Neural cell (in vitro differentiated cells): ENCODE data around the gene INTU. TPM values are rescaled to one million over a fixed set of nuclear protein-coding genes. Genes with fewer than 3 reads are reported as not detected.
A peak's percentile ranks its signal among the peaks of the same experiment; 100 is the strongest.

Source experiments
- H2AFZ ChIP-seq: fragments of 200-600, 300-800 bp; sonication (generic), shearing (Covaris generic); 2 replicates; pipeline ENCODE4 v1.6.0; 2014; ENCODE audit warnings: low read depth, mild to moderate bottlenecking, antibody characterized with exemption, low read length, moderate library complexity
- H3F3A ChIP-seq: fragments of 200-600 bp; shearing (Covaris generic); 2 replicates; pipeline ENCODE4 v1.6.1; 2016; ENCODE audit warnings: mild to moderate bottlenecking, moderate library complexity, mixed read lengths, antibody characterized with exemption, low read length; ENCODE audit not compliant: insufficient read depth, poor library complexity, severe bottlenecking
- H3K27ac ChIP-seq: fragments of 200-600, 300-800 bp; sonication (generic), shearing (Covaris generic); 2 replicates; pipeline ENCODE4 v1.5.1; 2014; ENCODE audit warnings: mild to moderate bottlenecking, low read length, moderate library complexity
- H3K27me3 ChIP-seq: fragments of 300-800, 200-600 bp; sonication (generic), shearing (Covaris generic); 2 replicates; pipeline ENCODE4 v1.6.0; 2014; ENCODE audit warnings: mild to moderate bottlenecking, low read depth, low read length, moderate library complexity; ENCODE audit not compliant: insufficient read depth
- H3K36me3 ChIP-seq: fragments of 300-800, 200-600 bp; sonication (generic), shearing (Covaris generic); 2 replicates; pipeline ENCODE4 v1.5.1; 2014; ENCODE audit warnings: mild to moderate bottlenecking, antibody characterized with exemption, low read length, moderate library complexity; ENCODE audit not compliant: insufficient read depth
- H3K4me2 ChIP-seq: fragments of 300-800, 200-600 bp; sonication (generic), shearing (Covaris generic); 2 replicates; pipeline ENCODE4 v1.6.0; 2014; ENCODE audit warnings: mild to moderate bottlenecking, low read length
- H3K4me3 ChIP-seq: fragments of 300-800, 200-600 bp; sonication (generic), shearing (Covaris generic); 2 replicates; pipeline ENCODE4 v1.5.1; 2014; ENCODE audit warnings: mild to moderate bottlenecking, low read length, moderate library complexity
- H3K79me2 ChIP-seq: fragments of 200-600 bp; shearing (Covaris generic); replicated peaks from 2 replicates; pipeline ENCODE4 v1.6.0; 2014; ENCODE audit warnings: mild to moderate bottlenecking, low read length, moderate library complexity; ENCODE audit not compliant: insufficient read depth
- H3K9ac ChIP-seq: fragments of 300-800, 200-600 bp; sonication (generic), shearing (Covaris generic); 2 replicates; pipeline ENCODE4 v1.6.1; 2016; ENCODE audit warnings: mild to moderate bottlenecking, low read length, mixed read lengths
- H3K9me2 ChIP-seq: fragments of 200-600 bp; shearing (Covaris generic); 2 replicates; pipeline ENCODE4 v1.6.1; 2016; ENCODE audit warnings: mild to moderate bottlenecking, low read length, mixed read lengths; ENCODE audit not compliant: insufficient read depth
- H3K9me3 ChIP-seq: fragments of 200-600, 300-800 bp; sonication (generic), shearing (Covaris generic); 2 replicates; pipeline ENCODE4 v1.6.1; 2016; ENCODE audit warnings: mild to moderate bottlenecking, mixed run types, low read length, moderate library complexity, mixed read lengths
- H4K20me1 ChIP-seq: fragments of 200-600 bp; shearing (Covaris generic); 2 replicates; pipeline ENCODE4 v1.6.1; 2016; ENCODE audit warnings: mild to moderate bottlenecking, mixed run types; ENCODE audit not compliant: insufficient read depth
- CTCF ChIP-seq: fragments of 450-650 bp; IDR thresholded peaks from 2 replicates; pipeline ENCODE4 v1.5.1; 2014; ENCODE audit warnings: antibody characterized with exemption, mild to moderate bottlenecking, moderate library complexity; ENCODE audit not compliant: poor library complexity, severe bottlenecking
- EP300 ChIP-seq: fragments of 450-650 bp; conservative IDR thresholded peaks from 2 replicates; pipeline ENCODE4 v1.6.1; 2014; ENCODE audit warnings: antibody characterized with exemption, mild to moderate bottlenecking, moderate library complexity; ENCODE audit not compliant: poor library complexity, severe bottlenecking
- EZH2 ChIP-seq: fragments of 200-600, 300-800 bp; shearing (Covaris generic), sonication (generic); IDR thresholded peaks from 2 replicates; pipeline ENCODE4 v1.6.1; 2014; ENCODE audit warnings: antibody characterized with exemption, low read length, borderline replicate concordance, mild to moderate bottlenecking; ENCODE audit not compliant: insufficient read depth, poor library complexity, severe bottlenecking
- MXI1 ChIP-seq: fragments of 450-650 bp; conservative IDR thresholded peaks from 2 replicates; pipeline ENCODE4 v1.6.1; 2014; ENCODE audit warnings: antibody characterized with exemption, mild to moderate bottlenecking; ENCODE audit not compliant: poor library complexity, severe bottlenecking
- POLR2AphosphoS5 ChIP-seq: IDR thresholded peaks from 2 replicates; pipeline ENCODE4 v1.6.1; 2012
- RAD21 ChIP-seq: fragments of 450-650 bp; conservative IDR thresholded peaks from 2 replicates; pipeline ENCODE4 v1.6.1; 2014; ENCODE audit warnings: antibody characterized with exemption, mild to moderate bottlenecking, moderate library complexity
- polyA plus RNA-seq: library from polyadenylated mRNA; depleted of rRNA; stranded (reverse); fragments of >200 nt; gene quantifications from 2 replicates; pipeline ENCODE4 v1.2.3, GENCODE V29; 2014
- TF ChIP-seq, protein P1 (sequence below): IDR thresholded peaks from 2 replicates; pipeline ENCODE4 v1.6.1; 2012; ENCODE audit warnings: borderline replicate concordance

The INTU gene
- polyA plus RNA-seq, 1 donor from 2014 or later, result 15.7 TPM

DNA sequence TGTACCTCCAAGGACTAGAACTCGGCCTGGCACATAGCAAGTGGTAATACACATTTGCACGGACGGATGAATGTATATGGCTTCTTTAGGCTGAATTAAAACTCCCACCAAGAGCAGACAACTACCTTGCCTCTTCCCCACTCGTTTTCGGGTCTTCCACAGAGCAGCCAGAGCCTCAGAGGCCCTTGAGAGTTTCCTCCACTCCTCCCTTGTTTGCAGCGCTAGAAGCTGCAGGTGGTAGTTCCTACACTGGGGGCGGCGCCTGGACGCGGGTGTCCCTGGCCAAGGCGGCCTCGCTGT, 10.2 kb upstream of the INTU start:
- Histone ChIP-seq H3K36me3 (no peaks in the 10 kb centered on the region), H3K27me3 (peaks cover 17% of the 10 kb centered on the region), H2AFZ (no peak overlapping the region), H3K9me2 (no peaks in the 10 kb centered on the region), H3K4me3 (peak overlapping the region; percentile 74), H3F3A (peaks cover 5% of the 10 kb centered on the region), H3K79me2 (peaks cover 46% of the 10 kb centered on the region), H3K4me2 (no peak overlapping the region), H3K9ac (peak overlapping the region; percentile 43), H3K27ac (no peak overlapping the region), H3K9me3 (no peaks in the 10 kb centered on the region), H4K20me1 (no peaks in the 10 kb centered on the region)
- TF ChIP-seq EZH2, result no peak
- no peak for TF ChIP-seq MXI1
- TF ChIP-seq, protein P1, sequence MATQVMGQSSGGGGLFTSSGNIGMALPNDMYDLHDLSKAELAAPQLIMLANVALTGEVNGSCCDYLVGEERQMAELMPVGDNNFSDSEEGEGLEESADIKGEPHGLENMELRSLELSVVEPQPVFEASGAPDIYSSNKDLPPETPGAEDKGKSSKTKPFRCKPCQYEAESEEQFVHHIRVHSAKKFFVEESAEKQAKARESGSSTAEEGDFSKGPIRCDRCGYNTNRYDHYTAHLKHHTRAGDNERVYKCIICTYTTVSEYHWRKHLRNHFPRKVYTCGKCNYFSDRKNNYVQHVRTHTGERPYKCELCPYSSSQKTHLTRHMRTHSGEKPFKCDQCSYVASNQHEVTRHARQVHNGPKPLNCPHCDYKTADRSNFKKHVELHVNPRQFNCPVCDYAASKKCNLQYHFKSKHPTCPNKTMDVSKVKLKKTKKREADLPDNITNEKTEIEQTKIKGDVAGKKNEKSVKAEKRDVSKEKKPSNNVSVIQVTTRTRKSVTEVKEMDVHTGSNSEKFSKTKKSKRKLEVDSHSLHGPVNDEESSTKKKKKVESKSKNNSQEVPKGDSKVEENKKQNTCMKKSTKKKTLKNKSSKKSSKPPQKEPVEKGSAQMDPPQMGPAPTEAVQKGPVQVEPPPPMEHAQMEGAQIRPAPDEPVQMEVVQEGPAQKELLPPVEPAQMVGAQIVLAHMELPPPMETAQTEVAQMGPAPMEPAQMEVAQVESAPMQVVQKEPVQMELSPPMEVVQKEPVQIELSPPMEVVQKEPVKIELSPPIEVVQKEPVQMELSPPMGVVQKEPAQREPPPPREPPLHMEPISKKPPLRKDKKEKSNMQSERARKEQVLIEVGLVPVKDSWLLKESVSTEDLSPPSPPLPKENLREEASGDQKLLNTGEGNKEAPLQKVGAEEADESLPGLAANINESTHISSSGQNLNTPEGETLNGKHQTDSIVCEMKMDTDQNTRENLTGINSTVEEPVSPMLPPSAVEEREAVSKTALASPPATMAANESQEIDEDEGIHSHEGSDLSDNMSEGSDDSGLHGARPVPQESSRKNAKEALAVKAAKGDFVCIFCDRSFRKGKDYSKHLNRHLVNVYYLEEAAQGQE, result no peak
- no peak for TF ChIP-seq RAD21
- TF ChIP-seq EP300, result no peak

DNA sequence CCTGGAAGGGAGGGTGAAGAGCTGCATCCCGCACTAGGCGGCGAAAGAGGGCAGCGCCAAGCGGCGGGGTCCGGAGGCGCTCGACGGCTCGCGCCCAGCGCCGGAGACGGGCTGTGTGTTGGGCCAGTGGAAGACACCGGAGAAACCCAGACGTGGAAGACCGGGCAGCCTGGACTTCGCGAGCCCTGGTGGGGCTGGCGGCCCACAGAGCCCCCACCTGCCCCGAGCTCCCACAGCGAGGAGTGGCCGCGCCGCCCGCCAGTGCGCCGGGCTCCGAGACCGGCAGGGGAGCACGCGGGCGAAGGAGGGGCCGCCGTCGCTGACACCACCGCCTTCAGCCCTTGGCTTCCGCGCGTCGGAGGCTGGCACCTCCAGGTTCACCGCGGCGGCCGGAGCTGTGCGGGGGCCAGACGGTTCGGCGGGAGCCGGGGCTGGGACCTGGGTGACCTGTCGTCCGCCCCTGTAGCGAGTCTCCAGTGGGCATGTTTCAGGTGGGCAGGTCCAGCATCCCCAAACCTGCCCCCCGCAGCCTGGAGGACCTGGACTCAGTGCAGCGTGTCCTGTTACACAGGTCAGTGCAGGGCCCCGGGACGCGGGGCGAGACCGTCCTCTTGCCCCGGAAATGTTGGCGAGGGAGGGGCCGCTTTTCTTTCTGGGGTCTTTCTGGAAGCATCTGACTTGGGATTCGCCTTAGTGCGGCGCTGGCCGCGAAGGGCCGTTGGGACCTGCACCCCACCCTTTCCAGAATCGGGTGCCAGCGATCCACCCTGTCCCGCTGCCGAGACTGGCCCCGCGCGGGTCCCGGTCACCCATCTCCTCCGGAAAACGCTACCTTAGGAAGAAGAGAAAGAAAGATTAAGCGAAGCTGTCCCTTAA, 9.6 kb upstream of the INTU start:
- Histone ChIP-seq H3K4me2 (peak overlapping the region; percentile 18), H3K9me2 (no peaks in the 10 kb centered on the region), H3F3A (peaks cover 5% of the 10 kb centered on the region), H3K27ac (no peak overlapping the region), H3K9me3 (no peaks in the 10 kb centered on the region), H4K20me1 (no peaks in the 10 kb centered on the region), H3K27me3 (peaks cover 17% of the 10 kb centered on the region), H3K4me3 (peak overlapping the region; percentile 74), H2AFZ (peak overlapping the region; percentile 15), H3K36me3 (no peaks in the 10 kb centered on the region), H3K9ac (peak overlapping the region; percentile 43), H3K79me2 (peaks cover 51% of the 10 kb centered on the region)
- no peak for TF ChIP-seq POLR2AphosphoS5
- TF ChIP-seq MXI1, result peak; percentile 43
- TF ChIP-seq CTCF, result peak; percentile 56

GRCh38 chr4:127623797-127624083, 9.0 kb upstream of the INTU start:
- peaks cover 5% of the 10 kb centered on the region for H3F3A ChIP-seq
- H2AFZ ChIP-seq, result peak overlapping the region; percentile 15
- H3K9ac ChIP-seq, result no peak overlapping the region
- H3K4me2 ChIP-seq, result peak overlapping the region; percentile 50
- no peak overlapping the region for H3K27ac ChIP-seq
- TF ChIP-seq RAD21, result no peak
- H3K9me3 ChIP-seq, result no peaks in the 10 kb centered on the region
- H3K9me2 ChIP-seq, result no peaks in the 10 kb centered on the region
- peaks cover 57% of the 10 kb centered on the region for H3K79me2 ChIP-seq
- H3K27me3 ChIP-seq, result peaks cover 17% of the 10 kb centered on the region
- no peaks in the 10 kb centered on the region for H4K20me1 ChIP-seq
- H3K36me3 ChIP-seq, result no peaks in the 10 kb centered on the region
- peak overlapping the region; percentile 74 for H3K4me3 ChIP-seq
